RCC 7860 (cell line): ENCODE results near the gene NXF3.
"Not testable (repeated sequence)": the region's sequence is repeated elsewhere in the genome, so short reads cannot be mapped to it uniquely, and the experiment has no call there.

Source experiments
- DNase-seq: peaks from one replicate; pipeline ENCODE4 v3.0.0-alpha.2; 2015; ENCODE audit warnings: low spot score
- FAIRE-seq: peaks from 2 replicates; lab custom pipeline; 2012; peaks lifted over from hg19 to GRCh38; lab: Jason Lieb, UNC

Gene NXF3

DNA sequence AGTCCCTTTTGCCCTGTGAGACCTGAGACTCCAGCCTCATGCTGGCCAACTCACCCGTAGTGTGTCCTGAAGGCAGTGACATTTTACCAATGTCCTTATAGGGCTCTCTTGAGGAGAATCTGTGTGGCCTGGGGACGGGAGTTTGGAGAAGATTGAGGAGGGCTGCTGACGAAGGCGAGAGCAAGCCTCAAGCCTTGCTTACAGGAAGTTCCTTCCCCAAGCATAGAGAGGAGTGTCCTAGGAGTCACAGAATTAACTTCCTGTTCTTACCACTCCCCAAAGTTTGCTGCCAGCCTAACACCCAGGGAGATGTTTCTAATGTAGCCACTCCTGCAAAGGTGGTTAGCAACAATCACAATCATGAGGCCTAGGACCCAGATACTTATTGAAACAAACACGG, at the start of gene NXF3:
TSS of gene NXF3 (minus strand) at position 202 of the 400 bp plus-strand sequence. CDS start at position 82, 120 bp downstream.
- FAIRE-seq (no peak), DNase-seq (no peak)

DNA sequence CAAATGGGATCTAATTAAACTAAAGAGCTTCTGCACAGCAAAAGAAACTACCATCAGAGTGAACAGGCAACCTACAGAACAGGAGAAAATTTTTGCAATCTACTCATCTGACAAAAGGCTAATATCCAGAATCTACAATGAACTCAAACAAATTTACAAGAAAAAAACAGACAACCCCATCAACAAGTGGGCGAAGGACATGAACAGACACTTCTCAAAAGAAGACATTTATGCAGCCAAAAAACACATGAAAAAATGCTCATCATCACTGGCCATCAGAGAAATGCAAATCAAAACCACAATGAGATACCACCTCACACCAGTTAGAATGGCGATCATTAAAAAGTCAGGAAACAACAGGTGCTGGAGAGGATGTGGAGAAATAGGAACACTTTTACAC, 43.6 kb upstream of the NXF3 start:
- FAIRE-seq, DNase-seq: not testable (repeated sequence)

DNA sequence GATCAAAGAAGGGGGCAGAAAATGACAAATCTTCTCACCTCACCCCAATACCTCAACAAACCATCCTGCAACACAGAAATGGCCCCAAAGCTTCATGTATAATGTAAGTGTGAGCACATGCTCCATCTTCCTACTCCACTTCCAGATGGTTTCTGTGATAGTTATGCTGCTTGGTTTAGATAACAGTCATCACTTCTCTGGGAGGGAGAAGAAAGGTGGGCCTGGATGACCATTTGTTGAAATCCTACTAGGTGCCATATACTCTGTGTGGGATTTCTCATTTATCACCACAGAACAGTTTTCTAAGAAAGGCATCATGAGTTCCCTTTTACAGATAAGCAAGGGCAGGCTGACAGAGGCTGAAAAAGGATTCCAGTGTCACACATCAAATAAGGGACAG, 31.3 kb upstream of the NXF3 start:
- FAIRE-seq (no peak), DNase-seq (no peak)

DNA sequence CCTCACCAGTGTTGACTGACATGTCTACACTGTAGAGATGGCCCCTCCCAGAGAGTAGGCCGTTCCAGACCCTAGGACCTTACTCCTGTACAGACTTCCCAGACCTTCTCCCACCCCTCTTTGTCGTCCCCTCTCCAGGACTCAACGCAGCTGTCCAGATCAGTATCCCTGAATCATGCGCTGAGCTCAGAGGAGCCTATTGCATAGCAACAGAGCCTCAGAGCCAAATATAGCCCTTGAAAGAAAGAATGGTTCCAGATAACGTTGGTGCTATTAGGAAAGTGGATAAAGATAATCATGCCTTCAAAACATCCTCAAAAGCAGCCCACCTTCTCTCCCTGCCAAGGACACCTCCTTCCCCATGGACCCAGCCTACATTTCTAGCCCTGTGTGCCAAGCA, 27.8 kb upstream of the NXF3 start:
- FAIRE-seq = no peak
- DNase-seq = no peak

GRCh38 chrX:103116970-103117369, 24.0 kb upstream of the NXF3 start:
- not testable (repeated sequence) for FAIRE-seq, DNase-seq

- not testable (repeated sequence) for FAIRE-seq, DNase-seq
Measured at GRCh38 chrX:103109497-103109896, 16.6 kb upstream of the NXF3 start.

DNA sequence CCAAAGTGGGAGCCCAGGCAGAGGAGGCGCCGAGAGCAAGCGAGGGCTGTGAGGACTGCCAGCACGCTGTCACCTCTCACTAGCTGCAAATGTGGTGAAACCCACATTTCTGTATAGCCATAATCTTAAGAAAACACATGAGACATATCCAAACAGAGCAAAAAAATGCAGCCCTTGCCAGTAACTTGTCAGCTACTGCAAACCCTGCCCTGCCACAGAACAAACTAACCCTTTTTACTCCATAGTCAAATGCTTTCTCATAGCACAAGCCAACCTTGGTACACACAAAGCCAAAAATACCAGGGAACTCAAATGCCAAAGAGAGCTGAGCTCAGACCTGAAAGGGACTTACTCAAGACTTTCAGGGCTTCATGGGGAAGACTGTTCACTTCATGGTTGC, 14.9 kb upstream of the NXF3 start:
- DNase-seq = no peak
- no peak for FAIRE-seq

DNA sequence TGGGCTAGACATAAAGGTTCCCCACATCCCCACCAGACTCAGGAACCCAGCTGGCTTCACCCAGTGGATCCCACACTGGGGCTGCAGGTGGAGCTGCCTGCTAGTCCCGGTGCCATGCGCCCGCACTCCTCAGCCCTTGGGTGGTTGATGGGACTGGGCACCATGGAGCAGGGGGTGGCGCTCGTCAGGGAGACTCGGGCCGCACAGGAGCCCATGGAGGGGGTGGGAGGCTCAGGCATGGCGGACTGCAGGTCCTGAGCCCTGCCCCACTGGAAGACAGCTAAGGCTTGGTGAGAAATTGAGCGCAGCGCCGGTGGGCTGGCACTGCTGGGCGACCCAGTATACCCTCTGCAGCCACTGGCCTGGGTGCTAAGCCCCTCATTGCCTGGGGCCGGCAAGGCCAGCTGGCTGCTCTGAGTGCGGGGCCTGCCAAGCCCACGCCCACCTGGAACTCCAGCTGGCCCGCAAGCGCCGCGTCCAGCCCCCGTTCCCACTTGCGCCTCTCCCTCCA, 14.3 kb upstream of the NXF3 start:
- FAIRE-seq = not testable (repeated sequence)

GRCh38 chrX:103104370-103104769, 11.4 kb upstream of the NXF3 start:
- not testable (repeated sequence) for DNase-seq, FAIRE-seq

More for the DNA sequence above, 14.3 kb upstream of the NXF3 start:
- not testable (repeated sequence) for DNase-seq

DNA sequence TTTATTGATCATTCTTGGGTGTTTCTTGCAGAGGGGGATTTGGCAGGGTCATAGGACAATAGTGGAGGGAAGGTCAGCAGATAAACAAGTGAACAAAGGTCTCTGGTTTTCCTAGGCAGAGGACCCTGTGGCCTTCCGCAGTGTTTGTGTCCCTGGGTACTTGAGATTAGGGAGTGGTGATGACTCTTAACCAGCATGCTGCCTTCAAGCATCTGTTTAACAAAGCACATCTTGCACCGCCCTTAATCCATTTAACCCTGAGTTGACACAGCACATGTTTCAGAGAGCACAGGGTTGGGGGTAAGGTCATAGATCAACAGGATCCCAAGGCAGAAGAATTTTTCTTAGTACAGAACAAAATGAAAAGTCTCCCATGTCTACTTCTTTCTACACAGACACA, 10.9 kb upstream of the NXF3 start:
- DNase-seq, FAIRE-seq: not testable (repeated sequence)

DNA sequence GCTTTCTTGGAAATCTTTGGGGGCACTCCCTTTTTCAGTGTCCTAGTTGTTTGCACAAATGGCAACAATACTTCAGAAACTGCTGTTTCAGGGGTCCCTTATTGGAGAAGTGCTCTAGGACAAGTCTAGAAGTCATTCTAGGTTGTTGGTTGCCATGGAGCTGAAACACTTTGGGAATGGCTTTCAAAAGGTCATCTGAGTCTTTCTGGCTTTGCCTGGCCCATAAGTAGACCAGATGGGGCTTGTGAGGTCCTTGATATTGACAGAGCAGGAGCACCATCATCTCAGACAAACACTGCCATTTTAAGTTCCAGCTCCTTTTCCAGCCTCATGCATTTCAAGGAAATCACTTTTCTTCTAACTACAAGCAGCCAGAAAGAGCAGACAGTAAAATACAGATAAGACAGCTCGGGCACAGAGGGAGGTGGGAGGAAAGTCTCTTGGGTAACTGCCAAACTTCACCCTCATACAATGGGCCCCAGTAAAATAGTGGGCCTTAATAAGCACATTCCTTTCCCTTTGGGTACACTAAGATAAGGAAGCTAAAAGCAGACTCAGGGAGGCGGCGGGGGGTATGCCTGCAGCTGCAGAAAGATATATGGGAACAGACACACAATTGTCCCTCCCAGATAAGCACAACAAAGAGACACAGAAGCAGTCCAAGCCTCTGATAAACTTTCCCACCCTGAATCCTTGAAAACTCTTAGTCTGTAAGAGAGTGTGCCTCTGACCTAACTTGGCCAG, 8.5 kb upstream of the NXF3 start:
- DNase-seq (no peak), FAIRE-seq (no peak)

- FAIRE-seq (no peak), DNase-seq (no peak)
Measured at GRCh38 chrX:103100484-103100883, 7.5 kb upstream of the NXF3 start.

GRCh38 chrX:103099691-103100090, 6.7 kb upstream of the NXF3 start:
- DNase-seq (no peak), FAIRE-seq (no peak)

- DNase-seq (no peak), FAIRE-seq (no peak)
Measured at GRCh38 chrX:103098488-103098887, 5.5 kb upstream of the NXF3 start.

DNA sequence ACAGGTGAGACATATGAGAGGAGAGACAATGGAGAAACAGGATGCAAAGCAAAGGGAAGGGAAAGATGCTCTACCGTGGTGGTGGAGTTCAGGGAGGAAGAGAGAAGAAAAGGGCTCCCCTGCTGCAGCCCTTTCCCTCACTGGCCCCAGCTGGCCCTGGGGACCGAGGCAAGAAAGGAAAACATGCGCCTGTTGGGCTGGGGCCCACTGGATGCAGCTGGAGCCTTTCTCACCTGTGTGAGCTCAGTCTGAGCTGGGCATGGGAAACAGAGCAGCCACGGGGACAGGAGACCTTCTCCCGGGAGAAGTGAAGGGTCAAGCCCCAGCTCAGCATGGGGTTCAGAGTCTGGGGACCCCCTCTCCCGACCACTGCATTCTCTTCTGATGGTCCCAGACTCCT, 11.9 kb downstream of the NXF3 start:
- FAIRE-seq (no peak), DNase-seq (no peak)

GRCh38 chrX:103073467-103073866, 19.5 kb downstream of the NXF3 start:
- no peak for DNase-seq
- no peak for FAIRE-seq

DNA sequence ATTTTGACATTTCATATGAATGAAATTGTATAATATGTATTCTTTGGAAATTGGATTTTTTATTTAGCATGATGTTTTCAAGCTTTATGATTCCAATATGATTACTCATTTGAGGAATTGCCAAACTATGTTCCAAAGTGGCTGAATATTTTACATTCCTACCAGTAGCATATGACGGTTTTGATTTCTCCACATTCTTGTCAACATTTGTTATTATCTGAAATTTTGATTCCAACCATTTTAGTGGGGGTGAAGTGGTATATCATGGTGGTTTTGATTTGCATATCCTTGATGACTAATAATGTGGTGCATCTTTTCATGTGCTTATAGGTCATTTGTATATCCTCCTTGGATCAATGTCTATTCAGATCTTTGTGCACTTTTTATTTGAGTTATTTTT, 26.3 kb downstream of the NXF3 start:
- DNase-seq = no peak
- no peak for FAIRE-seq

GRCh38 chrX:103063918-103064434, 29.0 kb downstream of the NXF3 start, which contains the start of gene BEX1:
Gene BEX1 (minus strand): TSS chrX:103064171. CDS start chrX:103063274, 897 bp downstream.
- DNase-seq (no peak), FAIRE-seq (no peak)

DNA sequence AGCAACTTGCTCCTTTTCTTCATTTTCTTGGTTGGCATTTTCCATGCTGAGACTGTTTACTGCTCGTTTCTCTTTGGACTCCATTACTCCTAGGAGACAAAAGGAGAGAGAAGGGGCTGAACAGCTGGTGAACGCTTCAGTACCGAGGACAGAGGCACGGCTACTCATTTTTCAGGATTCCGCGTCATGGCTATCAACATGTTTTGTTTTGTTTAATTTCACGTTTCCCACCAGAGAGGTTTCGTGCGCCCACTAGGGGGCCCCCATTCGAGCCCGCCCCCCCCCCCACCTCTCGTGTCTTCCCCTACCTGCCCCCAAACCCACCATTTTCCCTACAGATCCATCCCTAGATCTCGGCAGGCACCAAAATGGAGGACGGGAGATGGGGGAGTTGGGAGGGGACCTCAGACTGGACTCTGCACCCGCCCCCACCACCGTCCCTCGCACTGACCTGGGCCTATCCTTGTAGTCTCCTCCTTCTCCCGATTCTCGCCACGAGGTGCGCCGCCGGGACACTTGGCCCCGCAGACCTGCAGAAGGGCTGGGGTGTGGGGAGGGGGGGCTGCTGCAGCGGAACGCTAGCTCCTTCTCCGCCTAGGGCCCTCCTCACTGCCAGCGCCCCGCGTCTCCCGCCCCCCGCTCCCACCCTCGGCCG, 29.6 kb downstream of the NXF3 start:
- FAIRE-seq (no peak), DNase-seq (no peak)

- no peak for FAIRE-seq
- no peak for DNase-seq
Measured at GRCh38 chrX:103061486-103061885, 31.5 kb downstream of the NXF3 start.

DNA sequence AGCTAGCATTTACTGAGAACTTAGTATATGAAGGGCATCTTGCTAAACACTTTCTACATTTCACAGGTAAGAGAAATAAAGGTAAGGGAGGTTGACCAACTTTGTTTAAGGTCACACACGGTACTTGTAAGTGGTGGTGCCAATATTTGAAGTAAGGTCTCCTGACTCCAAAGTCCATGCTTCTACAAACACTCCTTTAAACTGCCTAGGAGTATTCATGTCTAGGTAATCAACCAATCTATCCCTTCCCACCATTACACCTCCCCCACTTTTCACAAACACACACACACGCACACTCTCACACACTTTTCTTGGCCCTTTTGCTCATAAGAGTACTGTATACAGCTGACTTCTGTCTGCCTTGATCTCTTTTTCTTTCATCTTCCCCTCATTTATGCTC, 36.0 kb downstream of the NXF3 start:
- FAIRE-seq (no peak), DNase-seq (no peak)

- DNase-seq (no peak), FAIRE-seq (no peak)
Measured at GRCh38 chrX:103052625-103053024, 40.3 kb downstream of the NXF3 start.
